Iris pigment epithelial cell (primary cell): ENCODE data around the gene NOS2.
"Not testable (repeated sequence)": the region's sequence is repeated elsewhere in the genome, so short reads cannot be mapped to it uniquely, and the experiment has no call there.

Source experiments
- DNase-seq: peaks from one replicate; pipeline ENCODE4 v3.0.0-alpha.2; 2011; ENCODE audit warnings: low read depth

Gene NOS2

DNA sequence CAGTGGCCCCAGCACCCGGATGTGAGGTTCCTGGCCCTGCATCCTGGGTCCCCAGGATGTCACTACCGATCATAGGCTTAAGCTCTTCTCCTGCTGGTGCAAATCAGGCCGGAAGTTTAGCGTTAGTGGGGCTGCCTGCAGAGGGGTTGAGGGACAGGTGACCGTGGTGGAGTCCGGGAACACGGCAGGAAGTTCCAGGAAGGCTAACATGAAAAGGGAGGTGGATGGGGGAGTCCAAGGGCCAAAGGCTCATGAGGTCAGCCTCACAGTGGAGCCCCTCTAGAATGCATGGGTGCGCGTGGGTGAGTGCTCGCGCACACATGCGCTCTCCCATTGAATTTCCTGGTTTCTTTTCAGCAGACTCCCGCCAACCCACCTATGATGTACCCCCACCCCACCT lies 46.6 kb downstream of the NOS2 start:
- DNase-seq, result not testable (repeated sequence)

DNA sequence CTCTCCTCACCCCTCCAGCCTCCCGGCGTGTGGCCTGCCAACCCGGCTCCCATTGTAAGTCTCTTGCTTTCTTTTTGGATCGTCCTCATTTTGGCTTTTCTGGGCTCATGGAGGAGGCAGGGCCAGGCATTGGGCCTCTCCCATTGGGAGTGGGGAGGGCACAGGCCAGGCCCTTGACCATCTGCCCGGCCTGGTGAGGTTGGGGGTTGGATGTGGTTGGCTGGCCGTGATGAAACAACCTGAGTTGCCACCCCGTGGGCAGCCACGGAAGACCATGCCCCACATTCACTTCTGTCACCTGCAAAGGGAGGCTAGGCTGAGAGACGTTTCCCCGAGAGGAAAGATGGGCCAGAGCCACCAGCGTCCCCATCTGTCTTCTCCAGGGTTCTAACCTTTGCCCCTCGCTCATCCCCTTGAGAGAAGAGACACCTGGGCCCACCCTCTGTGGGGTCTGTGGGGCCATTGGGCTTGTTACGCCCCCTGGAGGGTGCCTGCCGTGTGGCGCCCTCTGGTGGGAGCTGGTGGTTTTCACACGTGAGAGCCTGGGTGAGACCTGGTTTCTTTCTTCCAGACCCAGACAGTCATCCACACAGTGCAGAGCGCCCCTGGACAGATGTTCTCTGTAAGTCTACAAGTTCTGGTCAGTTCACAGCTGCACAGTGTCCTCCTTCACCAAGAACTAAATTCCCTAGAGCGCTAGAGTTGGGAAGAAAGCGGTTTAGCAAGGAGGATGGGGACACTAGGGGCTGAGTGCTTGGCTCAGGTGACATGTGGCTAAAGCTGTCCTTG lies 47.3 kb downstream of the NOS2 start:
- not testable (repeated sequence) for DNase-seq

DNA sequence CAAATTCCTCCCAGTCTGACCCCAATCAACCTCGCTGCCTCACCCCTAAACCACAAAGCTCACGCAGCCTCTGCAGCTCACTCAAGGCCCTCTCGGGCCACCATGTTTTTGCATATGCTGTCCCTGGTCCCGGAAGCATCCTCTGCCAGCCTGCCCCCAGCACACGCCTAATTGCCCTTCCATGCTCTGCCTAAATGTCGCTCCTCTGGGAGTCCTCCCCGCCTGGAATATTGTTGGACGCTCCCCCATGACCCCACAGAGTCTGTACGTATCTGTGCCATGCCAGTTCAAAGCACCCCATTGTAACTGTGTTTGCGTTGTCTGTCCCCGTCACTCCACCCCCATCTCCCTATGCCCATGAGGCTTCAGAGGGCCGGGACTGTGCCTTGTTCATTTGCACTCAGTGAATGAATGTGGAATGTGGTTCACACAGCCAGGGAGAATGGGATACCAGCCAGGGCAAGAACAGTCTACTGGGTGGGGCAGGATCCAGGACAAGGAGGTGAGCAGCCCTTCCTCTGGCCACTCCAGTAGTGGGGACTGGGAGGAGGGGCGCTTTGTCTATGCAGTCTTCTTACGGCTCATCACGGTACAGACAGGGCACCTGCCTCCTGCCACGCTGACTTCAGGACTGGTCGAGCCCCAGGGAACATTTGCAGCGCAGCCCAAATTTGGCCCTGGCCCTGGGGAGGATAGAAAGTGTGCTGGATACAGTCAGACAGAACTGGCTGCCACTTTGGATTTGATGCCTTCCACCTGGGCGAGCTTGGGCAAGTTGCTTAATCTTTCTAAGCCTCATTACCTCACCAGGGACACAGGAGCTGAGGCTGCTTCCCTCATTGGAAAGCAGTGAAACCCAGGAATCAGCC lies 48.5 kb downstream of the NOS2 start:
- DNase-seq, result no peak

DNA sequence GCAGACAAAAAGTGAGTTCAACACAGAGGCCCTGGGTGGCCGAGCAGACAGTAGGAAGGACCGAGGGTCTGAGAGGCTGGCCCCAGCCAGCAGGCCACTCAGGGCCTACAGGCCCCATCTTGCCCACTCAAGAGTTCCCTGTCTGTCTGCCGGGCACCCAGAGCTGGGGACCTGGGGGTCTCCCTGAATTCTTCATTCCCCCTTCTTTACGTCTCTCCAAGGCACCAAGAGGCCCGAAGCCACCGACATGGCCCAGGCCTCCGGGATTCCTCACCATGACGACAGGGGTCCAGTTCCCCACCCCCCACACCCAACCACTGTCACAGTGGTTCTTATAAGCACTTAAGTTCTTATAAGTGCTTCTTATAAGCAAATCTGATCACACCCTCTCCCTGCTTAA lies 49.2 kb downstream of the NOS2 start:
- no peak for DNase-seq

DNA sequence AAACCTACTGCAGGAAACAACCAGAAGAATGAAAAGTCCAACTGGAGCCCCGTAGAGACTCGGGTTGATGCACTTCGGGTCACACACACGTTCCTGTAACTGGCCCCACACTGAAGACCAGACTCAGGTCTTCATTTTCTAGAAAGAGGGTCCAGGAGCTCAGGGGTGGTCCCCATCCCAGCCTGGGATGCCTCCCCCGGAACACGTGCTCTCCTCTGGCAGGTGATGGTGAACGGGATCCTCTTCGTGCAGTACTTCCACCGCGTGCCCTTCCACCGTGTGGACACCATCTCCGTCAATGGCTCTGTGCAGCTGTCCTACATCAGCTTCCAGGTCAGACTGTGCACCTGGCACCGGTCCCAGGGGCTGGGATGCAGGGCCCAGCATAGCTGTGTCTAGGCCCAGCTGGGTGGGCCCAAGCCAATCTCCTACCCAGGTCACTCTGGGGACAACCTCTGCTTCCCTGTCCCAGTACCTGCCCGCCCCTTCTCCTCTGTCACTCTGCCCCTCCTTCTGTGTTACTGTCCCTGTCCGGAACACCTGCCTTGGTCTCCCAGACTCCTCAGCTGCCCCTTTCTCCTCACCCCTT lies 50.7 kb downstream of the NOS2 start:
- DNase-seq, result not testable (repeated sequence)

DNA sequence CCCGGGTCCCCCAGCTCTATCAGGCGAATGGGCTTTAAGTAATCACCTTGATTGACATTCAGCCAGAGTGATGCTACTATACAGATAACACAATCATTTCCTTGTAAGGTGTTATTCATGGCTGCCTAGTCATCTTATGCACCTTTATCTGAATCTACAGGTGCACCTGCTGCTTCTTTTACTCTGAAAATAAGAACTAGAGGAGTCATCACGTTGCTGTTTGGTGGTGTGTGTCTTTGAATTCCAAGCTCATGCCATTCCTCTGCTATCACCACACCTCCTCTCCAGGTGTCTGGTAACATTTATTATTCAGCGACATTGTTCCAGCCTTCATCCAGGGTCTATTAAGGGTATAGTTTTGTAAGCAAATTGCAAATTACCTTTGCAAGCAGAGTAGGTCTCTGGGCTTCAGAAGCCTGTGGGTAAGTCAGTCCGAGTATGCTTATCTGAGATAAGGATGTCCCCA lies 51.9 kb downstream of the NOS2 start:
- DNase-seq, result no peak

DNA sequence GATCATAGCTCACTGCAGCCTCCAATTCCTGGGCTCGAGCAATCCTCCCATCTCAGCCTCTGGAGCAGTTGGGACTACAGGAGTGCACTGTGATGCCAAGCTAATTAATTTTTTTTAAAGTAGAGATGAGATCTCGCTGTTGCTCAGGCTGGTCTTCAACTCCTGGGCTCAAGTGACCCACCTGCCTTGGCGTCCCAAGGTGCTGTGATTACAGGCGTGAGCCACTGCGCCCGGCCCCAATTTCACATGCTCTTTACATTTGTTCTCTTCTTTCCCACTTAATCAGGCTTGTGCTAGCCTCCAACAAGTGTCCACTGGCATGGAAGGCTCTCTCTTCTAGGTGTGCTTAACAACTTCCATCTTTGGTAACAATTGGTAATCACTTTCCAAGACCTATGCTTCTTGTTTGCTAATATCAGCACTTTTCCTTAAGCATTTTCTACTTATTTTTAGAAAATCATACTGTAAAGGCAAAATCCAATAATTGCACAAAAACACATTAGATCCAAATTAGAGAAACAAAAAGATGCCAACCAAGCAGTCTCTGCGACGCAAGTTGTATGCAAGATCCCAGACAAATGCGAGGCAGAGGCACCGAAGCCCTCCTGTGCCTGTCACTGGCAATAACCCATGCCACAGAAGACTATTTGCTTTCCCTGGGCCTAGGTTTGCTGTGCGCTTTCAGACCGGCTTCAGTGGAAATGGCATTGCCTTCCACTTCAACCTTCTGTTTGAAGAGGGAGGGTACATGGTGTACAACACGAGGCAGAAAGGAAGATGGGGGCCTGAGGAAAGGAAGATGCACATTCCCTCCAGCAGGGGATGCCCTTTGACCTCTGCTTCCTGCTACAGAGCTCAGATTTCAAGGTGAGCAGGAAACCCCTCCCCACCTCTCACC lies 52.6 kb downstream of the NOS2 start:
- DNase-seq, result no peak

DNA sequence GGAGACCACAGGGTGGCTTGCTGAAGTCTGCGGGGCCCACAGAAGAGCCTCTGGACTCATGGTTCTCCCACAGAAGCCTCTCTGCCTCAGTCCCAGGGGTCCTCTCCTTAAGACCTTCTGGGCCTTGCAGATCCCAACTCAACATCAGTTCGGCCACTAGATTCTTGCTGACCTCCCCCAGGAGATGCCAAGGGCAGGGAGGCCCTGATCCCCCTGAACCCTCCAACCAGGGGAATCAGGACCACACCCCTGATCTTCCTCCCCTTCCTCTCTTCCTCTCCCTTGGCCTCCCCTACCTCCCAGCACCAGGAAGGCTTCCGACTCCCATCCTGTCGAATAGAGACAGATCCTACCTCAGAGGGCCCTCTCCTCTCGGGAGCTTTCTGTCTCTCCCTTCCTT lies 53.4 kb downstream of the NOS2 start:
- DNase-seq, result no peak

DNA sequence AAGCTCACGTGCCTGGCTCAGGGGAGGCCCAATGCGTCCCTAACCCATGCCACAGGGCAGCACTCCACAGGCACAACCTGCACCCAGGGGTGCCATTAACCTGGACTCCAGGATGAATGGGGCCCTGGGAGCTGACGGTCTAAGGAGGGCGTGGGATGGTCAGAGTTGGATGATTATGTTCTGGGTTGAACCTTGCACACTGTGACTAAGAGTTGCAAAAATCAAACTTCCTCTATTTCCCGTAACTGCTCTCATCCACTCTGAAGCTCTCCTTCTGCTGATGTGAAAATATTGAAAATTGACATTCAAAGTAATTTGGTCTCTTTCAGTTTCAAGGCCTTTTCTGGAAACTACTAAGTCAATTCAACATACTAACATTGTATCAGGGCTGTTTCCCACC lies 54.0 kb downstream of the NOS2 start:
- DNase-seq, result not testable (repeated sequence)

DNA sequence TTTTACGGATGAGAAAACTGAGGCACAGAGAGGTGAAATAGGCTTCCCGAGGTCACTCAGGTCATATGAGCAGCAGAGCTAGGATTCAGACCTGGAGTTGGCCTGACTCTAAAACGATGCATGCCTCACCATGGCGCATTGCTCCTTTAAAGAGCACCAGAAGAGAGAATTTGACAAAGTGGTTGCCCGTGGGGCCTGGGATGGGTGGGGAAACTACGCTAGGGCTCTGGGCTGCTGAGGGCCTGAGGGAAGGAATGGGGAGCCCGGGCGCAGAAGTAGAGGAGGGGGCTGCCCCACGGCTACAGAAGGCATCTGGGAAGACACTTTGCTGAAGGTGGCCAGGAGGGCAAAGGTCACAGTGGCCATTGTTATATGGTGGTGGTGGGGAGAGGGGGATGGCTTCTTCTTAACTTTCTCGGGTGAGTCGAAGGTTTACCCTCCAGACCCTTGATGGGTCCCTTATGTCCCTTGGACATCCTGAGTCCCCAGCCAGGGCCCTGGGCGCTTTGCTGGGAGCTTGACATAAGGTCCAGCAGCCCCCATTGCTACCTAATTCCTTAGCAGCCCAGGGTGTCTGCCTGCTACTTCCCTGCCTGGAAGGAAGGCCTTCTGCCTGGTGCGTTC lies 55.0 kb downstream of the NOS2 start:
- DNase-seq, result not testable (repeated sequence)

DNA sequence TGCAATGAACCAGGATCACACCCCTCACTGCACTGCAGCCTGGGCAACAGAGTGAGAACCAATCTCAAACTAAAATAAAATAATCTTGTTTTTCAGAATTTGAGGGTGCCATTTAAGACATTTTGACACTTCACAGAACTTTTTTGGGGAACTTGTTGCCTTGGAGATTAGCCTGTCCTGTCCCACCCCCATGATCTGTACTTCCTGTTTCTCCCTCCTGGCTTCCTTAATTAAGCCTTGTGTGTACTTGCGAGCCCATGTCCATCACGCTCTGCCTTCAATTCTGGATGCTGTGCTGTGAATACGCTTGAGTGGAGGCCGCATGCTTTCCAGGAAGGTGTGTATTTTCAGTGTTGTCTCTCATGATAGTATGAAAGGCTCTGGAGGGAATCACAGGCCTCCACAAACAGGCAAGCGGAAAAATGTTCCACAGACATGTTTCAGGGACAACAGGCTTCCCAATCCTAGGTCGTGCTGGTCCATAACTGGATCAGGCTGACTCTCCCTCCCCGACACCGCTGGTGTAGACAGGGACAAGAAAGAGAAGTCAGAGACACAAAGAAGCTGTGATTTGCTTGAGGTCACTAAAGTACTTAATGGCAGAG lies 56.9 kb downstream of the NOS2 start:
- DNase-seq, result no peak

DNA sequence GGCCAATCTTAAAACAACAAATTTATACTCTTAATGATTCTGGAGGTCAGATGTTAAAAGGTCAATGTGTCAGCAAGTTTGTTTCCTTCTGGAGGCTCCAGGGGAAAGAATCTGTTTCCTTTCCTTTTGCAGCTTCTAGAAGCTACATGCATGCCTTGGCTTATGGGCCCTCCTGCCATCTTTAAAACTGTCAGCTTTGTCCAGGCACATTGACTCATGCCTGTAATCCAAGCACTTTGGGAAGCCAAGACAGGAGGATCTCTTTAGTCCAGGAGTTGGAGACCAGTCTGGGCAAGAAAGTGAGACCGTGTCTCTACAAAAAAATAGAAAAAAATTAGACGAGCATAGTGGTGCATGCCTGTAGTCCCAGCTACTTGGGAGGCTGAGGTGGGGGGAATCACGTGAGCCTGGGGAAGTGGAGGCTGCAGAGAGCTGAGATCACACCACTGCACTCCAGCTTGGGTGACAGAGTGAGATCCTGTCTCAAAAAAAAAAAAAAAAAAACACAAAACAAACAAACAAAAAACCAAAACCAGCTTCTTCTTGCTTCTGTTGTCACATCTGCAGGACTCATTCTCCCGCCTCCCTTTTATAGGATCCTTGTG lies 58.3 kb downstream of the NOS2 start:
- DNase-seq, result no peak

DNA sequence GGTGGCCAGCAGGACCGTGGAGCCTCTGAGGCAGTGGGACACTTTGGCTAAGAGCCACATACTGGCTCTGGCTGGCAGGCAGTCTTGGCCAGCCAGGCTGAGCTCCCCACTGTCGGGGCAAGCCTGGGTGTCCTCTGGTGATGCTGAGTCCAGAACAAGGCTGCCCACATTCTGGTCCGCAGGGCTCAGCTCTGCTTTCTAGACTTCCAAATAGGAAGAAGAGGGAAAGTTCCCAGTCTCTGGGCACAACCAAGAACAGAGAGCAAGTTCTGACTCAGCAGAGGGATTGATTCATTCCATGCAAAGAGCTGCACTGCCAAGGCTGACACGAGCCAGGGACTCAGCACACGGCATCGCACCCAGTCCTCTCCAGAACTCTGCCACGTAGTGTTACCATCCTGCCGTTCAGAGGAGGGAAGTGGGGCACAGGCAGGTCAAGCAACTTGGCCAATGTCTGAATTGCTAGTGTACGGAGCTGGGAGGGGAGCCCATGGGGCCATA lies 58.9 kb downstream of the NOS2 start:
- peak; percentile 5 for DNase-seq

DNA sequence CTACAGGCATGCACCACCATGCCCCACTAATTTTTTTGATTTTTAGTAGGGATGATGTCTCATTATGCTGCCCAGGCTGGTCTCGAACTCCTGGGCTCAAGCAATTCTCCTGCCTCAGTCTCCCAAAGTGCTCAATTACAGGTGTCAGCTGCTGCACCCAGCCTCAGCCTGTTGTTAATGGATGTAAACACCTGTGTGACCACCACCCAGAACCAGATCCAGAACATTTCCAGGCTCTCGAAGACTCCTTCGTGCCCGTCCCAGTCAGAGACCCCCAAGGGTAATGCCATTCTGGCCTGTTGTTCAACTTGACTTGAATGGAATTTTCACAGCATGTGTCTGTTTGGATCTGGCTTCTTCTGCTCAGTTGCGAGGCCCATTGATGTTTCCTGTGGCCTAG lies 59.8 kb downstream of the NOS2 start:
- DNase-seq, result not testable (repeated sequence)

DNA sequence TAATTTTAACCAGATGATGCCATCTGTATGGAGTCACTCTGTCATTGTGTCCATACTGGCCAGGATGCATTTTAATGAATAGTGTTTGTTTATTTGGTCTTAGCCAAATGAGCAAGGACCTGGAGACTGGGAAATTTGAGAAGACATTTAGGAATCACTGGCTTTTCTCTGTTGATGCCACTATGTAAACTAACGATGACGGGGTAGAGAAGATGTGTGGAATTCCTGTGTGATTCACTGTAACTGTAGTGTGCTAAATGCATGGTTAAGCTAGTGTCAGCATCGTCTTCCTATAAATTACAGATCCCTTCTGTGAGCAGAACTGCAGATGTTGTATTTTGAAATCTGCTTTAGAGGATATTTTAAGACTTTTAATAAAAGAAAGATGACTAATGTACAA lies 66.6 kb downstream of the NOS2 start:
- DNase-seq, result peak; percentile 31

DNA sequence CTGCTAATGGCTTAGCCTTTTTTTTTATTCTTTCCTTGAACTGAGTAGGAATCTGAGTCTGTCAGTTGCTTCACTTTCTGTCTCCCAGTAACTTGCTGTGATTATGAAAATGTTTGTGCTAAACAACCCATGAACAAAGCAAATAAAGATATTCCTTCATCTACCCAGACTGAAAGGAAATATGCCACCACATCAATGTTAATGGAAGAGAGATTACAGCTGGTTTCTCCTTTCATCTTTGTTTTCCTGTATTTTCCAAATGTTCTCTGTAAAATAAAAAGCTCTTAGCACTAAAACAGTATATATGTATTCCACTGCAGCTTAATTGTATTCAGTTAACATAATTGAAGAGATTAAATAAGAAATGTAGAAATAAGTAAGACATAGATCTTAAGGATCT lies 67.6 kb downstream of the NOS2 start:
- not testable (repeated sequence) for DNase-seq

DNA sequence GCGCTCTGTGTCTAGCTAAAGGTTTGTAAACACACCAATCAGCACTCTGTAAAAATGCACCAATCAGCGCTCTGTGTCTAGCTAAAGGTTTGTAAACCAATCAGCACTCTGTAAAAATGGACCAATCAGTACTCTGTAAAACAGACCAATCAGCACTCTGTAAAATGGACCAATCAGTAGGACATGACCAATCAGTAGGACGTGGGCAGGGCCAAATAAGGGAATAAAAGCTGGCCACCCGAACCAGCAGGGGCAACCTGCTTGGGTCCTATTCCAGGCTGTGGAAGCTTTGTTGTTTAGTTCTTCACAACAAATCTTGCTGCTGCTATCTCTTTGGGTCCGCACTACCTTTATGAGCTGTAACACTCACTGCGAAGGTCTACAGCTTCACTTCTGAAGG lies 74.3 kb downstream of the NOS2 start:
- DNase-seq, result not testable (repeated sequence)

DNA sequence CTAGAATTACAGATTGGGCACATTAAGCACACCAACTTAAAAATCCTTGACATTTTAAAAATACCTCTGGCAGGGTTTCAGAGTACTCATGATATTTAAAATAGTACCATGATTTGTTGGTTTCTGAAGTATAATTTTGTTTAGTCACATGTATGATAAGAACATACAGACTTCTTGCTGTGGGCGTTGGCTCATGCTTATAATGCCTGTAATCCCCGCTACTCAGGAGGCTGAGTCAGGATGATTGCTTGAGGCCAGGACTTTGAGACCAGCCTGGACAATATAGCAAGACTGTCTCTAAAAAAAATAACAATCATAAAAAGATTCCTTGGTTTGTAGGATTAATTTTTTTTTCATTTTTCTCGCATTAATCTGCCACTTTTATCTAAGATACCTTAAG lies 78.5 kb downstream of the NOS2 start:
- no peak for DNase-seq
